Measurements from ENCODE around the gene MAPT.

- TF ChIP-seq REST (IDR thresholded peaks at IDR 0.05; ENCODE audit: low read depth) (no peak), EZH2phosphoT487 (IDR thresholded peaks at IDR 0.05; ENCODE audit: borderline replicate concordance) (no peak), CTCF (IDR thresholded peaks at IDR 0.05 in 2 of 3, conservative IDR thresholded peaks at IDR 0.05 in 1 of 3; ENCODE audit: borderline replicate concordance in 1 of 3, insufficient read depth in 1 of 3, low read depth in 2 of 3, low read length in 2 of 3) (no peak), EGR1 (IDR thresholded peaks at IDR 0.05; ENCODE audit: low read depth) (no peak), POLR2A (IDR thresholded peaks at IDR 0.05; ENCODE audit: borderline replicate concordance, extremely low read depth, insufficient read depth, insufficient read length) (no peak), YY1 (IDR thresholded peaks at IDR 0.05; ENCODE audit: extremely low read depth, insufficient replicate concordance, low read depth, low read length) (no peak), RAD21 (IDR thresholded peaks at IDR 0.05; ENCODE audit: low read depth) (no peak), CEBPB (IDR thresholded peaks at IDR 0.05; ENCODE audit: low read depth) (no peak)
Measured at GRCh38 chr17:46071796-46072195, 177.4 kb downstream of the MAPT start.

Measured in HCT116 (cell line).